K562 (cell line): Measurements from ENCODE around the gene DVL3. TPM values are rescaled to one million over a fixed set of nuclear protein-coding genes. Genes with fewer than 3 reads are reported as not detected.

Experiments
- NFRKB ChIP-seq: fragments of 450-650 bp; IDR thresholded peaks from 2 replicates; pipeline ENCODE4 v1.6.1; 2016; ENCODE audit warnings: low read depth
- RBM15 ChIP-seq: fragments of 200-400 bp; formaldehyde crosslinking; IDR thresholded peaks from 2 replicates; pipeline ENCODE4 v1.6.1; 2018; ENCODE audit warnings: mild to moderate bottlenecking, low read length, moderate library complexity; ENCODE audit not compliant: insufficient read depth
- SMARCE1 ChIP-seq: fragments of 450-650 bp; IDR thresholded peaks from 2 replicates; pipeline ENCODE4 v1.7.1; 2016; ENCODE audit warnings: mild to moderate bottlenecking
- SNRNP70 ChIP-seq: fragments of 200-400 bp; formaldehyde crosslinking; optimal IDR thresholded peaks from 2 replicates; pipeline ENCODE3; 2017; ENCODE audit warnings: low read depth, low read length
- TBL1XR1 ChIP-seq, 2 experiments: IDR thresholded peaks; 2 replicates each; pipeline ENCODE4 v1.6.1; 2012; ENCODE audit warnings: improper control_type of control experiment in 2 of 2, low read length in 2 of 2, mild to moderate bottlenecking in 1 of 2
- TGIF2 ChIP-seq: sonication (generic); formaldehyde crosslinking; IDR thresholded peaks from 2 replicates; pipeline ENCODE4 v1.8.1; 2022; ENCODE audit warnings: mild to moderate bottlenecking, missing genetic modification reagents, moderate library complexity
- TOE1 ChIP-seq, 2 experiments: fragments of 450-650 bp in 1 of 2; sonication (generic) in 1 of 2; formaldehyde crosslinking in 1 of 2; IDR thresholded peaks; 2 replicates each; pipeline versions ENCODE4 v1.7.1 to v1.8.0; 2016 to 2022; ENCODE audit warnings: borderline replicate concordance in 2 of 2, mild to moderate bottlenecking in 2 of 2, antibody characterized with exemption in 1 of 2, inconsistent platforms in 1 of 2, low read depth in 1 of 2, missing genetic modification reagents in 1 of 2, moderate library complexity in 1 of 2
- ZNF282 ChIP-seq: sonication (generic); formaldehyde crosslinking; IDR thresholded peaks from 2 replicates; pipeline ENCODE4 v1.8.1; 2023; ENCODE audit warnings: missing genetic modification reagents
- ZNF316 ChIP-seq: fragments of 450-650 bp; IDR thresholded peaks from 2 replicates; pipeline ENCODE4 v1.6.1; 2016
- ZNF696 ChIP-seq: fragments of 250-450 bp; sonication (Bioruptor Pico); conservative IDR thresholded peaks from 2 replicates; pipeline ENCODE4 v1.4.0; 2020; ENCODE audit warnings: mild to moderate bottlenecking, moderate library complexity
- ZNF699 ChIP-seq: fragments of 250-450 bp; sonication (Bioruptor Pico); IDR thresholded peaks from 2 replicates; pipeline ENCODE4 v1.8.0; 2021; ENCODE audit warnings: mild to moderate bottlenecking, moderate library complexity; ENCODE audit not compliant: insufficient replicate concordance
- ZNF766 ChIP-seq: fragments of 200-800 bp; sonication (Bioruptor generic); conservative IDR thresholded peaks from 2 replicates; pipeline ENCODE4 v1.6.1; 2016; ENCODE audit warnings: missing genetic modification characterization, missing compliant biosample characterization
- polyA plus RNA-seq, 8 experiments: library from polyadenylated mRNA; depleted of rRNA in 4 of 8; stranded (reverse) in 5 of 8; unstranded in 3 of 8; fragments of >200 nt; fragmentation: Nextera tagmentation in 2 of 8; fragmentation: Illumina TruSeq in 1 of 8; extraction: Ambion mirVana in 2 of 8; extraction: Trizol in 1 of 8; gene quantifications; 2 replicates each; pipeline versions ENCODE4 v1.2.1 to v1.2.3, GENCODE V29; 2011 to 2014; ENCODE audit warnings: inconsistent platforms in 1 of 8, missing spikeins in 1 of 8
- total RNA-seq, 7 experiments: library from RNA; depleted of rRNA in 6 of 7; stranded (reverse); fragments of >200 nt in 6 of 7; fragmentation: Illumina TruSeq in 2 of 7; extraction: Trizol in 2 of 7; gene quantifications; 2 replicates each; pipeline versions ENCODE4 v1.2.1 to v1.2.3, GENCODE V29; 2011 to 2021; ENCODE audit warnings: low replicate concordance in 1 of 7
- TF ChIP-seq, protein P1 (sequence below): fragments of 250-450 bp; sonication (Bioruptor Pico); IDR thresholded peaks from 2 replicates; pipeline ENCODE4 v1.9.0; 2021; ENCODE audit warnings: mild to moderate bottlenecking
- TF ChIP-seq, protein P2 (sequence below), 2 experiments: fragments of 450-650 bp; conservative IDR thresholded peaks; 2 replicates each; pipeline ENCODE4 v1.6.1; 2017; ENCODE audit warnings: mild to moderate bottlenecking in 2 of 2, moderate library complexity in 2 of 2
- TF ChIP-seq, protein P3 (sequence below): fragments of 200-400 bp; formaldehyde crosslinking; IDR thresholded peaks from 2 replicates; pipeline ENCODE4 v1.6.1; 2017; ENCODE audit warnings: mild to moderate bottlenecking, low read depth, low read length, moderate library complexity
- TF ChIP-seq, protein P4 (sequence below): fragments of 250-450 bp; sonication (Bioruptor Pico); IDR thresholded peaks from 2 replicates; pipeline ENCODE4 v1.4.0; 2020; ENCODE audit warnings: borderline replicate concordance

DVL3 gene
- total and polyA plus RNA-seq, 9 of the 15 experiments (the other 6 are each of a cell fraction or from before 2014, with no cell fraction given) = 3.1 to 57.9 (median 20.1) TPM

DNA sequence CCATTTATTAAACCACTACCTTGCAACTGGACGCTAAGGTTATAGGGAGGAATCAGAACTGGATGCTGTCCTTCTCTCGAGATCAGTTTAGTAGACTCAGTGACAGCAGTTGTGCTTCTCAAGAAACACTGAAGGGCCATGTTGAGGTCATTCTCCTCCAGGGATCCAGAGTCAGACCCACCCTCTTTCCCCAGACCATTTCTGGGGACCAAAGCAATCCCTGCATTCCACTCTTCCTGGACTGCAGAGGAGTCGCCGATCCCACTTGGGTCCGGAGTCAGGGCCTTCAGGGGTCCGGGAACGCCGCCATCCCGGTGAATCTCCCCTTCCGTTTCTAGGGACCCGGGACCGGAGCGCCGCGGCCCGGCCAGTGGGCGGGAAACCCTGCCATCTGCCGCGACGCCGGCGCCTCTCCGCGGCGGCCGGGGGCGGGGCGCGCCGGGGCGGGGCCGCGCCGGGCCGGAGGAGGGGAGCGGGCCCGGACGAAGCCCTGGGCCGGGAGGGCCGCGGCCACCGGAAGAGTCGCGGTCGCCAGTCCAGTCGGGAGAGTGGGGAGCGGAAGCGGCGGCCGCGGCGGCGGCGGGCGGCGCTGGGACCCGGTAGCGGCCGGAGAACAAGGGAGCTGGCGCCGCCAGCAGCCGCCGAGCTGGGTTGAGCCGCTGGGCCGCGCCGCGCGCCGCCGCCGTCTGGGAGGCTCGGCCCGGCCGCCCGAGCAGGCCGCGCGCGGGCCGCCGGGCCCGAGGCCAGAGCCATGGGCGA is at the start of gene DVL3 (continued):
- TF ChIP-seq NFRKB = no peak
- TF ChIP-seq, protein P1, sequence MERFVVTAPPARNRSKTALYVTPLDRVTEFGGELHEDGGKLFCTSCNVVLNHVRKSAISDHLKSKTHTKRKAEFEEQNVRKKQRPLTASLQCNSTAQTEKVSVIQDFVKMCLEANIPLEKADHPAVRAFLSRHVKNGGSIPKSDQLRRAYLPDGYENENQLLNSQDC (CRISPR knock-in tag) = no peak
- no peak for TF ChIP-seq TGIF2 (CRISPR knock-in tag)
- TF ChIP-seq ZNF282 (CRISPR knock-in tag) = no peak
- TF ChIP-seq, protein P2, sequence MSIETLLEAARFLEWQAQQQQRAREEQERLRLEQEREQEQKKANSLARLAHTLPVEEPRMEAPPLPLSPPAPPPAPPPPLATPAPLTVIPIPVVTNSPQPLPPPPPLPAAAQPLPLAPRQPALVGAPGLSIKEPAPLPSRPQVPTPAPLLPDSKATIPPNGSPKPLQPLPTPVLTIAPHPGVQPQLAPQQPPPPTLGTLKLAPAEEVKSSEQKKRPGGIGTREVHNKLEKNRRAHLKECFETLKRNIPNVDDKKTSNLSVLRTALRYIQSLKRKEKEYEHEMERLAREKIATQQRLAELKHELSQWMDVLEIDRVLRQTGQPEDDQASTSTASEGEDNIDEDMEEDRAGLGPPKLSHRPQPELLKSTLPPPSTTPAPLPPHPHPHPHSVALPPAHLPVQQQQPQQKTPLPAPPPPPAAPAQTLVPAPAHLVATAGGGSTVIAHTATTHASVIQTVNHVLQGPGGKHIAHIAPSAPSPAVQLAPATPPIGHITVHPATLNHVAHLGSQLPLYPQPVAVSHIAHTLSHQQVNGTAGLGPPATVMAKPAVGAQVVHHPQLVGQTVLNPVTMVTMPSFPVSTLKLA (conservative IDR thresholded peaks at IDR 0.05) = 0 out of 4 replicates have a peak, but pooled peaks of 1 of the 2 experiments have one; percentile 20
- TF ChIP-seq SMARCE1 = no peak
- no peak for TF ChIP-seq ZNF699
- no peak for TF ChIP-seq ZNF766 (CRISPR knock-in tag)
- 0 out of 4 replicates have a peak, but pooled peaks of 1 of the 2 experiments have one; percentile 9 for TF ChIP-seq TBL1XR1 (IDR thresholded peaks at IDR 0.05; ENCODE audit: low read length in 2 of 2)
- TF ChIP-seq ZNF316 = no peak
- TF ChIP-seq SNRNP70 = no peak
- TF ChIP-seq ZNF696 (CRISPR knock-in tag) = no peak
- TF ChIP-seq TOE1 (IDR thresholded peaks at IDR 0.05; ENCODE audit: borderline replicate concordance) = 0 out of 2 replicates have a peak, but pooled peaks have one; percentile 41
- no peak for TF ChIP-seq TOE1 (CRISPR knock-in tag; IDR thresholded peaks at IDR 0.05; ENCODE audit: borderline replicate concordance, low read depth)
- no peak for TF ChIP-seq RBM15
- TF ChIP-seq, protein P3, sequence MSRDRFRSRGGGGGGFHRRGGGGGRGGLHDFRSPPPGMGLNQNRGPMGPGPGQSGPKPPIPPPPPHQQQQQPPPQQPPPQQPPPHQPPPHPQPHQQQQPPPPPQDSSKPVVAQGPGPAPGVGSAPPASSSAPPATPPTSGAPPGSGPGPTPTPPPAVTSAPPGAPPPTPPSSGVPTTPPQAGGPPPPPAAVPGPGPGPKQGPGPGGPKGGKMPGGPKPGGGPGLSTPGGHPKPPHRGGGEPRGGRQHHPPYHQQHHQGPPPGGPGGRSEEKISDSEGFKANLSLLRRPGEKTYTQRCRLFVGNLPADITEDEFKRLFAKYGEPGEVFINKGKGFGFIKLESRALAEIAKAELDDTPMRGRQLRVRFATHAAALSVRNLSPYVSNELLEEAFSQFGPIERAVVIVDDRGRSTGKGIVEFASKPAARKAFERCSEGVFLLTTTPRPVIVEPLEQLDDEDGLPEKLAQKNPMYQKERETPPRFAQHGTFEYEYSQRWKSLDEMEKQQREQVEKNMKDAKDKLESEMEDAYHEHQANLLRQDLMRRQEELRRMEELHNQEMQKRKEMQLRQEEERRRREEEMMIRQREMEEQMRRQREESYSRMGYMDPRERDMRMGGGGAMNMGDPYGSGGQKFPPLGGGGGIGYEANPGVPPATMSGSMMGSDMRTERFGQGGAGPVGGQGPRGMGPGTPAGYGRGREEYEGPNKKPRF = no peak
- TF ChIP-seq, protein P4, sequence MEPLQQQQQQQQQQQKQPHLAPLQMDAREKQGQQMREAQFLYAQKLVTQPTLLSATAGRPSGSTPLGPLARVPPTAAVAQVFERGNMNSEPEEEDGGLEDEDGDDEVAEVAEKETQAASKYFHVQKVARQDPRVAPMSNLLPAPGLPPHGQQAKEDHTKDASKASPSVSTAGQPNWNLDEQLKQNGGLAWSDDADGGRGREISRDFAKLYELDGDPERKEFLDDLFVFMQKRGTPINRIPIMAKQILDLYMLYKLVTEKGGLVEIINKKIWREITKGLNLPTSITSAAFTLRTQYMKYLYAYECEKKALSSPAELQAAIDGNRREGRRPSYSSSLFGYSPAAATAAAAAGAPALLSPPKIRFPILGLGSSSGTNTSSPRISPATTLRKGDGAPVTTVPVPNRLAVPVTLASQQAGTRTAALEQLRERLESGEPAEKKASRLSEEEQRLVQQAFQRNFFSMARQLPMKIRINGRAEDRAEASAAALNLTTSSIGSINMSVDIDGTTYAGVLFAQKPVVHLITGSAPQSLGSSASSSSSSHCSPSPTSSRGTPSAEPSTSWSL (CRISPR knock-in tag) = no peak
